COLO668 (cell line): ENCODE data around the gene MYL4.
A peak's percentile ranks its signal among the peaks of the same experiment; 100 is the strongest.
"Not testable (repeated sequence)": the region's sequence is repeated elsewhere in the genome, so short reads cannot be mapped to it uniquely, and the experiment has no call there.

Source experiments
- DNase-seq: peaks from one replicate; lab custom pipeline; 2025; ENCODE audit not compliant: unreplicated experiment; lab: John Stamatoyannopoulos, UW

MYL4 gene

GRCh38 chr17:47239967-47240651 lies 31.0 kb downstream of the MYL4 start:
- DNase-seq = no peak

- DNase-seq = no peak
These were observed 31.7 kb downstream of the MYL4 start for GRCh38 chr17:47240806-47241205.

GRCh38 chr17:47242648-47243047 lies 33.5 kb downstream of the MYL4 start:
- DNase-seq = no peak

GRCh38 chr17:47243737-47244598 lies 34.8 kb downstream of the MYL4 start:
- no peak for DNase-seq

- DNase-seq = no peak
These were observed 35.5 kb downstream of the MYL4 start for GRCh38 chr17:47244697-47245096.

GRCh38 chr17:47246120-47246519 lies 37.0 kb downstream of the MYL4 start:
- no peak for DNase-seq

- DNase-seq = no peak
These were observed 41.7 kb downstream of the MYL4 start for GRCh38 chr17:47250855-47251254.

- no peak for DNase-seq
These were observed 42.3 kb downstream of the MYL4 start for GRCh38 chr17:47251421-47251940.

GRCh38 chr17:47252209-47252608 lies 43.1 kb downstream of the MYL4 start:
- no peak for DNase-seq

- DNase-seq = no peak
These were observed 43.8 kb downstream of the MYL4 start for GRCh38 chr17:47252766-47253512.

- DNase-seq = peak; percentile 69
These were observed 44.6 kb downstream of the MYL4 start, which contains the start of gene ITGB3 for GRCh38 chr17:47253541-47254402. ITGB3 (plus strand) TSS chr17:47253827; CDS start chr17:47253862, 35 bp downstream.

- no peak for DNase-seq
These were observed 45.3 kb downstream of the MYL4 start for GRCh38 chr17:47254403-47254943.

GRCh38 chr17:47257651-47258339 lies 48.6 kb downstream of the MYL4 start:
- DNase-seq = no peak

- DNase-seq = no peak
These were observed 53.4 kb downstream of the MYL4 start for GRCh38 chr17:47262586-47262985.

- no peak for DNase-seq
These were observed 55.0 kb downstream of the MYL4 start for GRCh38 chr17:47264166-47264565.

GRCh38 chr17:47265983-47266541 lies 56.9 kb downstream of the MYL4 start:
- DNase-seq = no peak

- DNase-seq = no peak
These were observed 57.6 kb downstream of the MYL4 start for GRCh38 chr17:47266782-47267181.

GRCh38 chr17:47267354-47267828 lies 58.2 kb downstream of the MYL4 start:
- no peak for DNase-seq

- not testable (repeated sequence) for DNase-seq
These were observed 59.8 kb downstream of the MYL4 start for GRCh38 chr17:47268964-47269363.
